Fibroblast of skin of left quadriceps (primary cell): ENCODE data around the gene CCM2.

Experiments used
- DNase-seq, 2 experiments: peaks; one replicate each; pipeline ENCODE4 v3.0.0-alpha.2; 2013; ENCODE audit warnings: low read depth in 2 of 2

The CCM2 gene

GRCh38 chr7:45080958-45081669 is 81.1 kb downstream of the CCM2 start:
- no peak for DNase-seq

GRCh38 chr7:45081670-45081974 is 81.6 kb downstream of the CCM2 start:
- DNase-seq = no peak

DNA sequence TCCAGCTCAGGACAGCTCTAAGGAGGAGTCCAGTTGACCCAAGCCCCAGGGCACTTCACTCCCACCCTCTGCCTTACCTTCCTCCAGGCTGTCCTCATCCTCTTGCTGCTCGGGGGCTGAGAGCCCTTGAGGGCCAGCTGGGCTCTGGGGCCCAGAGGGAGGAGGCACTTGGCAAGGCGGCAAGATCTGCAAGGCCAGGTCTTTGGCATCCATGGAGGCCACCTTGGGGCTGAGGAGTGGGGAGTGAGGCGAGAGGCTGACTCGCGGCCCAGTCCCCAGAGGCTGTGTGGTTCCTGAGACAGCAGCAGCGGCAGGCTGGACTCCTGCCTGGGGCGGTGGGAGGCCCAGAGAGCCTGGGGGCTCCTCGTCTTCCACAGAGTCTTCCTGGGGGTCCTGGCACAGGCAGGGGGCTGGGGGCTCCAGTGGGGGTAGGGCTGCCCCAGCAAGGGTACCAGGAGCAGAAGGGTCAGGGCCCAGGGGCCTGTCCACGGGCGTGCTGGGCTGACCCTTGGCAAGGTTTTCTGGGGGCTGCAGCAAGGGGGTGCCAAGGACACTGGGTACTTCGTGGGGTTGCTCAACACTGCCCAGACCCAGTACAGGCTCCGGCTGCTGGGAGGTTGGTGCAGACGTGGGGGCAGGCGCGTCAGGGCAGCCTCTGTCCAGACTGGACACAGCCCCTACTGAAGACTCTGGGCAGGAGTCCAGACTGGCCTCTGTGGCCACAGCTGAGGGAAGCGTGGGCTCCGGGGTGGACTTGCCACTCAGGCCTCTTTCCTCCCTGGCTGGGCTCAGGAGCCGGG is 82.2 kb downstream of the CCM2 start:
- DNase-seq = no peak

- DNase-seq = no peak
Measured at GRCh38 chr7:45082831-45083331, 82.9 kb downstream of the CCM2 start.

DNA sequence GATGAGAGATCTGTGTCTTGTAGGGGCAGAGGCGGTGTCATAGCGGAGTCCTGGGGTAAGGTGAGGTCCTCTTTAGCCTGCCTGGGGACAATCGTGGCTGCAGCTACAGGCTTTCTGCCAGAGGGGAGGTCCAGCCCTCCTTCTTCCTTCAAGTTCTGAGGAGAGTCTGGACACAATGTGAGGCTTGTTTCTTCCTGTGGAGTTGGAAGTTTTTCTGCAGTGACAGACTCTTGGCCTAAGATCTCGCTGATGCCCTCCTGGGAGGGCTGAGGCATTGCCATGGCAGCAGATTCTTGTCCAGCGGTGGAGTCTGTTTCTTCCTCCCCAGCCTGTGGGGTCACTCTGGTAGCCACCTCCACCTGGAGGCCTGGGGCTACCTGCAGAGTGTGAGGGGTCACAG is 84.3 kb downstream of the CCM2 start:
- DNase-seq = no peak

- DNase-seq = no peak
Measured at GRCh38 chr7:45084901-45085618, 85.1 kb downstream of the CCM2 start.

- DNase-seq = no peak
Measured at GRCh38 chr7:45085619-45086200, 85.7 kb downstream of the CCM2 start.

GRCh38 chr7:45086331-45087065 is 86.5 kb downstream of the CCM2 start:
- DNase-seq = no peak

- DNase-seq = no peak
Measured at GRCh38 chr7:45087301-45088145, 87.5 kb downstream of the CCM2 start.

GRCh38 chr7:45088146-45088701 is 88.2 kb downstream of the CCM2 start:
- no peak for DNase-seq

DNA sequence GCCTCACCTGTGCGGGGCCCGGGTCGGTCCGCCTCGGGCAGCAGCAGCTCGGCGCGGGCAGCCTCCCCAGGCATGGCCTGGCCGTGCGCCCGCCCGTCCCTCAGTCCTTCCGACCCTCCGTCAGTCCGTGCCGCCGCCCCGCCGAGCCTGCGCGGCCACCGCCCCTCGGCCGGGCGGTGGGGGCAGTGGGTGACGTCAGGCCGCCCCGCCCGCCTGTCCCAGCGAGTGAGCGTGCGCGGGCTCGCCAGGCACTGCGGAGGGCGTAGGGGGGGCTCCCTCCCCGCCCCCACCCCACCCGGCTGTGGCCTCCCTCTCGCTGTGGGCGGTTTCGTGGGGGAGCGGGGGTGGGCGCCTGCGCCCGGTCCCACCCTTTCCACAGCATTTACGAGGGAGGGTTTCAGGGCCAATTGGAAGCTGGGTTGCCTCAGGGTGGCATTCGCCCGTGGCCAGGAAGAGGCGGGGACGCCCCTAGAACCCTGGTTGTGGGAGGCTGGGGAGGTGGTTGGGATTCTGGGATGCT is 88.9 kb downstream of the CCM2 start, which contains the start of gene NACAD:
TSS of gene NACAD (minus strand) at position 149 of the 520 bp plus-strand sequence. CDS start at position 74, 75 bp downstream.
- peak; percentile 10 to 15 for DNase-seq

DNA sequence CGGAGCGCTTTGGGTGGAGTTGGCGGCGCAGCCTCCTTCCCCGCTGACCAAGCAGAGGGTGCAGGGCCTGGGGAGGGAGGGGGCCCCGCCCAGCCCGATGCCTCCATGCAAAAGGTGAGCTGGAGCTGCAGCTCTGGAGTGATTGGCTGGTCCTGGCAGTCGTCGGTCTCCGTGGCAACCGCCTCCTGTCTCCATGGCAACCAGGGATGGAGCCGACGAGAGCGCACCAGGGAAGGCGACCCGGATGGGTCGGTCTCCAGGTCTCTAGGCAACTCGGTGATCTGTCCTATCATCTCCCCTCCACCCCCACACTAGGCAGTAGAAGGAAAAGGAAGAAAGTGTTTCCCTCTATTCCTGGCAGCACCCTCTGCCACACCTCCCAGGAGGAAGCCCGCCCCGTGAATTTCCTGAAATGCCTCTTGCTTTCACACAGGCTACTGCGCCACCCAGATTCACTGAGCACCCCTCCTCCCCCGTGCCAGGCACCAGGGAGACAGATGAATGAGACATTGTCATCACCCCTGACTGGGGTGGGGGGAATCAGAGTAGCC is 89.4 kb downstream of the CCM2 start:
- DNase-seq = peak; percentile 20 to 32

- DNase-seq = no peak
Measured at GRCh38 chr7:45092100-45092930, 92.3 kb downstream of the CCM2 start.

DNA sequence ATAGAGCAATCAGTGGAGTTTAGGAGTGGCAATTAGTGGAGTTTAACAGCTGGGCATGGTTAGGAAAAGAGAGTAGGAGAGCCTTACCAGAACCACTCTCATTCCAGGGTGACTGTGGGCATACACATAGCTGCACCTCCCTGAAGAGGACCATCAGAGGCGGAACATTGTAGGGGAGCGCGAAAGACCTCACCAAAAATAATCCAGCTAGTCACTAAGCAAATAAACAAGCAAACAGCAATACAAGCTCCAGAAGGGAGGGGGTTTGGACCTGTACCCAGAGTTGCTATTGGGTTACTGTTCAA is 92.9 kb downstream of the CCM2 start:
- DNase-seq = no peak

GRCh38 chr7:45098983-45099839 is 99.2 kb downstream of the CCM2 start:
- no peak for DNase-seq

- no peak for DNase-seq
Measured at GRCh38 chr7:45099891-45100760, 100.1 kb downstream of the CCM2 start.
